CD14-positive monocyte (primary cell): ENCODE measurements around the gene RTBDN. TPM values are rescaled to one million over a fixed set of nuclear protein-coding genes. Genes with fewer than 3 reads are reported as not detected.

ENCODE experiments used
- DNase-seq, 3 donors: peaks; one replicate each; pipeline ENCODE4 v3.0.0-alpha.2; 2011 to 2022
- H2AFZ ChIP-seq: 2 replicates; pipeline ENCODE4 v1.6.0; 2012; ENCODE audit warnings: mild to moderate bottlenecking, low read depth, low read length, inconsistent platforms; ENCODE audit not compliant: insufficient read depth, poor library complexity, severe bottlenecking
- H3K27ac ChIP-seq, 2 donors: 1 replicate in 1 of 2; 2 replicates in 1 of 2; pipeline ENCODE4 v1.5.1; 2012 to 2013; ENCODE audit warnings: low read length in 2 of 2, control low read depth in 1 of 2, inconsistent platforms in 1 of 2, low read depth in 1 of 2, mild to moderate bottlenecking in 1 of 2
- H3K27me3 ChIP-seq, 2 donors: one replicate each; pipeline versions ENCODE4 v1.6.0 to v1.6.1; 2011 to 2013; ENCODE audit warnings: low read length in 2 of 2; ENCODE audit not compliant: control insufficient read depth in 2 of 2, insufficient read depth in 2 of 2
- H3K36me3 ChIP-seq, 2 donors: replicated peaks in 1 of 2; 1 replicate in 1 of 2; 2 replicates in 1 of 2; pipeline versions ENCODE4 v1.5.1 to v1.6.1; 2012 to 2013; ENCODE audit warnings: low read length in 2 of 2, control low read depth in 1 of 2, inconsistent platforms in 1 of 2, mild to moderate bottlenecking in 1 of 2; ENCODE audit not compliant: insufficient read depth in 2 of 2, control insufficient read depth in 1 of 2
- H3K4me1 ChIP-seq, 2 donors: 1 replicate in 1 of 2; 2 replicates in 1 of 2; pipeline versions ENCODE4 v1.5.1 to v1.6.1; 2012 to 2013; ENCODE audit warnings: low read length in 2 of 2, control low read depth in 1 of 2, inconsistent platforms in 1 of 2, mild to moderate bottlenecking in 1 of 2, moderate library complexity in 1 of 2; ENCODE audit not compliant: insufficient read depth in 2 of 2, control insufficient read depth in 1 of 2
- H3K4me2 ChIP-seq: replicated peaks from 2 replicates; pipeline ENCODE3; 2012; ENCODE audit warnings: low read length, moderate library complexity, mild to moderate bottlenecking; ENCODE audit not compliant: poor library complexity, severe bottlenecking; ENCODE audit errors: extremely low read depth
- H3K4me3 ChIP-seq, 3 experiments: fragments of 200-600 bp in 1 of 3; sonication (generic) in 1 of 3; replicated peaks in 1 of 3; 1 replicate in 2 of 3; 2 replicates in 1 of 3; pipeline ENCODE4 v1.5.1; 2011 to 2013; ENCODE audit warnings: low read length in 3 of 3, mild to moderate bottlenecking in 3 of 3, control low read depth in 2 of 3, low read depth in 2 of 3, inconsistent platforms in 1 of 3, moderate library complexity in 1 of 3
- H3K79me2 ChIP-seq: 2 replicates; pipeline ENCODE4 v1.6.0; 2012; ENCODE audit warnings: mild to moderate bottlenecking, control low read depth, inconsistent platforms, low read length, moderate library complexity; ENCODE audit not compliant: insufficient read depth
- H3K9ac ChIP-seq: 2 replicates; pipeline ENCODE4 v1.6.0; 2017; ENCODE audit warnings: low read length, mild to moderate bottlenecking; ENCODE audit not compliant: insufficient read depth, poor library complexity, severe bottlenecking
- H3K9me3 ChIP-seq, 2 donors: replicated peaks in 1 of 2; 1 replicate in 1 of 2; 2 replicates in 1 of 2; pipeline versions ENCODE4 v1.5.1 to v1.6.1; 2012 to 2013; ENCODE audit warnings: low read length in 2 of 2, control low read depth in 1 of 2; ENCODE audit not compliant: control insufficient read depth in 1 of 2, insufficient read depth in 1 of 2
- H4K20me1 ChIP-seq: 2 replicates; pipeline ENCODE4 v1.6.0; 2012; ENCODE audit warnings: mild to moderate bottlenecking, low read length, control low read depth, moderate library complexity; ENCODE audit not compliant: insufficient read depth
- H3K27ac Mint-ChIP-seq, 7 donors: one replicate each; pipeline ENCODE4 v1.8.0; 2020; ENCODE audit warnings: mild to moderate bottlenecking in 7 of 7, mixed read lengths in 7 of 7, moderate library complexity in 6 of 7, inconsistent platforms in 2 of 7
- H3K27me3 Mint-ChIP-seq, 3 donors: one replicate each; pipeline ENCODE4 v1.8.0; 2021 to 2022; ENCODE audit warnings: low read depth in 3 of 3, mild to moderate bottlenecking in 3 of 3, mixed read lengths in 3 of 3, moderate library complexity in 3 of 3, inconsistent platforms in 1 of 3
- H3K36me3 Mint-ChIP-seq, 2 donors: one replicate each; pipeline ENCODE4 v1.8.0; 2020; ENCODE audit warnings: mixed read lengths in 2 of 2, inconsistent platforms in 1 of 2, mild to moderate bottlenecking in 1 of 2
- H3K4me1 Mint-ChIP-seq: one replicate; pipeline ENCODE4 v1.8.0; 2020; ENCODE audit warnings: mild to moderate bottlenecking, mixed read lengths
- H3K4me3 Mint-ChIP-seq, 2 donors: one replicate each; pipeline ENCODE4 v1.8.0; 2020; ENCODE audit warnings: mild to moderate bottlenecking in 2 of 2, mixed read lengths in 2 of 2, moderate library complexity in 1 of 2
- H3K9me3 Mint-ChIP-seq, 7 donors: one replicate each; pipeline ENCODE4 v1.8.0; 2020 to 2022; ENCODE audit warnings: mixed read lengths in 7 of 7, mild to moderate bottlenecking in 6 of 7, moderate library complexity in 6 of 7, inconsistent platforms in 2 of 7
- CTCF ChIP-seq: fragments of 200-600 bp; IDR thresholded peaks from one replicate; pipeline ENCODE4 v1.8.0; 2022; ENCODE audit warnings: antibody characterized with exemption, mild to moderate bottlenecking
- WGBS: methylation state at CpG from one replicate; pipeline ENCODE4 v1.1.5; 2013; ENCODE audit warnings: missing lambda C conversion rate; ENCODE audit not compliant: insufficient coverage; 5-methylcytosine and 5-hydroxymethylcytosine counted together
- intact Hi-C, 2 donors: fragments of 100-400 bp; cut with micrococcal nuclease; formaldehyde crosslinking; loops; one replicate each; pipeline versions ENCODE4 v1.15.0 to v1.15.1; 2023
- polyA plus RNA-seq, 3 donors: library from polyadenylated mRNA; depleted of rRNA in 1 of 3; unstranded in 2 of 3; stranded (reverse) in 1 of 3; fragments of 300-500 nt in 2 of 3; fragments of >200 nt in 1 of 3; fragmentation: Illumina TruSeq in 2 of 3; gene quantifications; 1 replicate in 2 of 3; 2 replicates in 1 of 3; pipeline ENCODE4 v1.2.3, GENCODE V29; 2012 to 2021

Gene RTBDN
- polyA plus RNA-seq, 3 donors: not detected

- peak overlapping the region; percentile 98 to 100 (median 100) for H3K27ac Mint-ChIP-seq
- H3K9me3 Mint-ChIP-seq: peaks cover 0 to 9% (median 0%) of the 10 kb centered on the region in 7 donors
- H3K4me1 Mint-ChIP-seq: peaks cover 33% of the 10 kb centered on the region
- Histone ChIP-seq H3K27me3 (no peaks in the 10 kb centered on the region), H2AFZ (no peak overlapping the region), H3K4me3 (peak overlapping the region; percentile 86 to 100 (median 100)), H3K4me2 (peak overlapping the region; percentile 99), H3K36me3 (no peaks in the 10 kb centered on the region), H3K27ac (peak overlapping the region; percentile 95 to 100), H3K79me2 (peaks cover 57% of the 10 kb centered on the region), H3K4me1 (peaks cover 42 to 44% of the 10 kb centered on the region in 2 donors), H3K9me3 (no peaks in the 10 kb centered on the region), H4K20me1 (peaks cover 46% of the 10 kb centered on the region), H3K9ac (peak overlapping the region; percentile 100)
- 0% methylated on average over 60 of the region's 81 CpGs for WGBS
- TF ChIP-seq CTCF: no peak
- H3K36me3 Mint-ChIP-seq: peaks cover 2 to 15% of the 10 kb centered on the region in 2 donors
- peak overlapping the region; percentile 94 to 98 for H3K4me3 Mint-ChIP-seq
- peaks cover 0 to 4% (median 1%) of the 10 kb centered on the region in 3 donors for H3K27me3 Mint-ChIP-seq
- intact Hi-C loops: loop anchor here (2.0 to 10.0 kb wide), 5 partner anchors 15 to 359 kb away; partner anchors contain the start of genes CALR (in 1 of the 2), IER2 (in 1 of the 2), MAN2B1 (in 1 of the 2) and STX10 (in 1 of the 2)
- peak; percentile 93 to 95 (median 95) for DNase-seq
Measured at GRCh38 chr19:12793290-12794195, 40.8 kb downstream of the RTBDN start.

GRCh38 chr19:12792853-12793289 lies 41.5 kb downstream of the RTBDN start:
- Mint-ChIP-seq H3K36me3 (peaks cover 2 to 14% of the 10 kb centered on the region in 2 donors), H3K4me1 (peaks cover 40% of the 10 kb centered on the region), H3K27ac (peak overlapping the region; percentile 98 to 100 (median 100)), H3K27me3 (peaks cover 0 to 4% (median 1%) of the 10 kb centered on the region in 3 donors), H3K4me3 (peak overlapping the region; percentile 94 to 98), H3K9me3 (peaks cover 0 to 9% (median 0%) of the 10 kb centered on the region in 7 donors)
- Histone ChIP-seq H3K9ac (peak overlapping the region; percentile 100), H3K36me3 (no peaks in the 10 kb centered on the region), H3K4me2 (peak overlapping the region; percentile 99), H3K27me3 (no peaks in the 10 kb centered on the region), H3K4me1 (peaks cover 49 to 51% of the 10 kb centered on the region in 2 donors), H3K9me3 (no peaks in the 10 kb centered on the region), H4K20me1 (peaks cover 46% of the 10 kb centered on the region), H3K79me2 (peaks cover 64% of the 10 kb centered on the region), H2AFZ (no peak overlapping the region), H3K27ac (peak overlapping the region; percentile 95 to 100), H3K4me3 (peak overlapping the region; percentile 86 to 100 (median 100))
- 3% methylated on average over 6 of the region's 22 CpGs for WGBS
- no peak for DNase-seq
- no peak for TF ChIP-seq CTCF
- intact Hi-C loops: loop anchor here (5.0 to 10.0 kb wide), 4 partner anchors 126 to 359 kb away; partner anchors contain the start of genes CALR (in 1 of the 2), IER2 (in 1 of the 2), MAN2B1 (in 1 of the 2) and STX10 (in 1 of the 2)
